DOHH2 (cell line): ENCODE measurements around the gene RASGEF1B.

Source experiments
- EZH2phosphoT487 ChIP-seq: fragments of 200-600 bp; sonication (generic); IDR thresholded peaks from 2 replicates; pipeline ENCODE4 v1.6.1; 2017; ENCODE audit warnings: borderline replicate concordance, mild to moderate bottlenecking, antibody characterized with exemption, low read length, moderate library complexity, mixed read lengths
- TF ChIP-seq, protein P1 (sequence below): fragments of 200-600 bp; sonication (generic); IDR thresholded peaks from one replicate; pipeline ENCODE4 v1.5.1; 2014; ENCODE audit warnings: antibody characterized with exemption, mild to moderate bottlenecking, low read depth, low read length; ENCODE audit not compliant: poor library complexity, severe bottlenecking

DNA sequence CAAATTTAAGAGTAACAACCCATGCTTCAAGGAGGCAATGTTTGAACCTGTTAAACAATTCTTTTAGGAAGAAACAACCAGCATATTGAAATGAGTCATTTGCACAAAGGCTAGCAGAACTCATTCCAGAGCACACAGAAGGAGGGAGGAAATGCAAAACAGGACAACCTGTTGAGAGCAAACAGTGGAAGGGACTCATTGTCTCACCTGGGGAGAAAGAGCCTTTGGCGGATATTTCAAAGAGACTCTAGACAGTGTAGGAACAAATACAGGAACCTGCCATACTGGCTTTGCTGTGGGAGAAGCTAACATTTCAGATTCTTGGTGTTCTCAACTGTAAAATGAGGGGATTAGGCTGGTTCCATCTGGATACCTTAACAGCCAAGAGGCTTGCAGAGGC lies 14.8 kb upstream of the RASGEF1B start:
- no peak for TF ChIP-seq EZH2phosphoT487
- TF ChIP-seq, protein P1, sequence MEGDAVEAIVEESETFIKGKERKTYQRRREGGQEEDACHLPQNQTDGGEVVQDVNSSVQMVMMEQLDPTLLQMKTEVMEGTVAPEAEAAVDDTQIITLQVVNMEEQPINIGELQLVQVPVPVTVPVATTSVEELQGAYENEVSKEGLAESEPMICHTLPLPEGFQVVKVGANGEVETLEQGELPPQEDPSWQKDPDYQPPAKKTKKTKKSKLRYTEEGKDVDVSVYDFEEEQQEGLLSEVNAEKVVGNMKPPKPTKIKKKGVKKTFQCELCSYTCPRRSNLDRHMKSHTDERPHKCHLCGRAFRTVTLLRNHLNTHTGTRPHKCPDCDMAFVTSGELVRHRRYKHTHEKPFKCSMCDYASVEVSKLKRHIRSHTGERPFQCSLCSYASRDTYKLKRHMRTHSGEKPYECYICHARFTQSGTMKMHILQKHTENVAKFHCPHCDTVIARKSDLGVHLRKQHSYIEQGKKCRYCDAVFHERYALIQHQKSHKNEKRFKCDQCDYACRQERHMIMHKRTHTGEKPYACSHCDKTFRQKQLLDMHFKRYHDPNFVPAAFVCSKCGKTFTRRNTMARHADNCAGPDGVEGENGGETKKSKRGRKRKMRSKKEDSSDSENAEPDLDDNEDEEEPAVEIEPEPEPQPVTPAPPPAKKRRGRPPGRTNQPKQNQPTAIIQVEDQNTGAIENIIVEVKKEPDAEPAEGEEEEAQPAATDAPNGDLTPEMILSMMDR, result no peak
